Embryonic facial prominence (tissue), 1 donor: ENCODE data around the gene LRRC8D.

Experiments used
- DNase-seq: peaks from one replicate; pipeline ENCODE4 v3.0.0-alpha.2; 2016; ENCODE audit errors: extremely low spot score

Gene LRRC8D

GRCh38 chr1:89939059-89939570, 118.3 kb downstream of the LRRC8D start:
- DNase-seq, result no peak

GRCh38 chr1:89939693-89940438, 119.0 kb downstream of the LRRC8D start:
- no peak for DNase-seq

GRCh38 chr1:89941110-89941766, 120.4 kb downstream of the LRRC8D start:
- DNase-seq, result no peak

- no peak for DNase-seq
Observed at GRCh38 chr1:89942014-89942413, 121.2 kb downstream of the LRRC8D start.

GRCh38 chr1:89942825-89943658, 122.2 kb downstream of the LRRC8D start:
- DNase-seq, result no peak

- no peak for DNase-seq
Observed at GRCh38 chr1:89943846-89944781, 123.3 kb downstream of the LRRC8D start.

- no peak for DNase-seq
Observed at GRCh38 chr1:89945852-89946476, 125.1 kb downstream of the LRRC8D start.

GRCh38 chr1:89946532-89946931, 125.7 kb downstream of the LRRC8D start:
- no peak for DNase-seq

- no peak for DNase-seq
Observed at GRCh38 chr1:89948722-89949345, 128.0 kb downstream of the LRRC8D start.

- no peak for DNase-seq
Observed at GRCh38 chr1:89949991-89950624, 129.3 kb downstream of the LRRC8D start.

- no peak for DNase-seq
Observed at GRCh38 chr1:89950703-89951102, 129.9 kb downstream of the LRRC8D start.

GRCh38 chr1:89951766-89952604, 131.2 kb downstream of the LRRC8D start:
- DNase-seq, result no peak

- DNase-seq, result no peak
Observed at GRCh38 chr1:89952605-89953130, 131.8 kb downstream of the LRRC8D start.

GRCh38 chr1:89953131-89953626, 132.3 kb downstream of the LRRC8D start:
- no peak for DNase-seq

- DNase-seq, result no peak
Observed at GRCh38 chr1:89953929-89954328, 133.1 kb downstream of the LRRC8D start.

GRCh38 chr1:89954401-89954800, 133.6 kb downstream of the LRRC8D start:
- no peak for DNase-seq

GRCh38 chr1:89955311-89956205, 134.7 kb downstream of the LRRC8D start:
- DNase-seq, result no peak
